HepG2 (cell line): ENCODE measurements around the gene GDAP2. TPM values are rescaled to one million over a fixed set of nuclear protein-coding genes. Genes with fewer than 3 reads are reported as not detected.

Experiments used
- ATAC-seq: fragments of 200-7000 bp; cut with Tn5 transposase; 3 replicates; pipeline ENCODE4 v1.9.1; 2020; ENCODE audit warnings: mild to moderate bottlenecking, moderate library complexity
- BruUV-seq: library from RNA; stranded (reverse); fragments of 400-500 nt; replicated peaks from 2 replicates; lab custom pipeline; 2021; lab: Mats Ljungman, UMichigan
- CTCF ChIA-PET: fragments of 300-600 bp; formaldehyde crosslinking; extraction: SDS; loops from one replicate; lab custom pipeline; 2021; ENCODE audit warnings: low total read pairs, inconsistent platforms, low intra/inter-chr PET ratio; lab: Yijun Ruan, JAX
- POLR2A ChIA-PET: fragments of 350-600 bp; sonication (Branson Sonifier 250); formaldehyde crosslinking; loops from one replicate; lab custom pipeline; 2020; ENCODE audit warnings: antibody characterized with exemption, inconsistent platforms; lab: Yijun Ruan, JAX
- DNase-seq: peaks from one replicate; pipeline ENCODE4 v3.0.0-alpha.2; 2015; ENCODE audit warnings: low spot score
- FAIRE-seq: peaks from 3 replicates; lab custom pipeline; 2011; peaks lifted over from hg19 to GRCh38; lab: Jason Lieb, UNC
- H2AFZ ChIP-seq: one replicate; pipeline ENCODE4 v1.6.1; 2011; ENCODE audit warnings: low read length, inconsistent platforms
- H3K27ac ChIP-seq: fragments of 300-600 bp; 3 replicates; pipeline ENCODE4 v1.8.0; 2011; ENCODE audit warnings: mixed run types, mild to moderate bottlenecking, mixed read lengths, low read length, inconsistent platforms; ENCODE audit not compliant: insufficient read depth; ENCODE audit errors: extremely low read length
- H3K27me3 ChIP-seq, 2 experiments: fragments of 200-600 bp in 1 of 2; 2 replicates in 1 of 2; 3 replicates in 1 of 2; pipeline versions ENCODE4 v1.6.0 to v1.8.0; 2011; ENCODE audit warnings: low read length in 2 of 2, mild to moderate bottlenecking in 2 of 2, moderate library complexity in 2 of 2, inconsistent platforms in 1 of 2; ENCODE audit not compliant: insufficient read depth in 2 of 2, control insufficient read depth in 1 of 2
- H3K36me3 ChIP-seq, 2 experiments: fragments of 200-600 bp in 1 of 2; replicated peaks in 1 of 2; 2 replicates in 1 of 2; 3 replicates in 1 of 2; pipeline versions ENCODE4 v1.5.1 to v1.8.0; 2011; ENCODE audit warnings: low read length in 2 of 2, inconsistent platforms in 1 of 2; ENCODE audit not compliant: insufficient read depth in 2 of 2, control insufficient read depth in 1 of 2
- H3K4me1 ChIP-seq: 2 replicates; pipeline ENCODE4 v1.5.1; 2012; ENCODE audit warnings: low read length, inconsistent platforms; ENCODE audit not compliant: insufficient read depth
- H3K4me2 ChIP-seq: 2 replicates; pipeline ENCODE4 v1.6.0; 2011; ENCODE audit warnings: low read depth, low read length, inconsistent platforms
- H3K4me3 ChIP-seq, 3 experiments: fragments of 200-600 bp in 1 of 3; sonication (generic), shearing (Covaris generic) in 1 of 3; replicated peaks in 1 of 3; 2 replicates each; pipeline ENCODE4 v1.5.1; 2011 to 2016; ENCODE audit warnings: low read length in 3 of 3, inconsistent platforms in 2 of 3, low read depth in 2 of 3, mild to moderate bottlenecking in 2 of 3, control low read depth in 1 of 3, mixed read lengths in 1 of 3; ENCODE audit not compliant: insufficient read depth in 1 of 3
- H3K79me2 ChIP-seq: one replicate; pipeline ENCODE4 v1.6.1; 2011; ENCODE audit warnings: low read length, inconsistent platforms; ENCODE audit not compliant: insufficient read depth
- H3K9ac ChIP-seq: 2 replicates; pipeline ENCODE4 v1.6.0; 2011; ENCODE audit warnings: mild to moderate bottlenecking, low read depth, low read length, inconsistent platforms; ENCODE audit not compliant: insufficient read depth
- H3K9me3 ChIP-seq: 2 replicates; pipeline ENCODE4 v1.5.1; 2012; ENCODE audit warnings: mild to moderate bottlenecking, low read length
- H4K20me1 ChIP-seq: 2 replicates; pipeline ENCODE4 v1.6.0; 2011; ENCODE audit warnings: inconsistent platforms, mild to moderate bottlenecking, low read length, moderate library complexity; ENCODE audit not compliant: insufficient read depth
- FOSL1 ChIP-seq: sonication (generic); formaldehyde crosslinking; IDR thresholded peaks from 2 replicates; pipeline ENCODE4 v1.9.0; 2021; ENCODE audit warnings: missing genetic modification reagents, borderline replicate concordance
- HDAC1 ChIP-seq: sonication (generic); formaldehyde crosslinking; IDR thresholded peaks from 2 replicates; pipeline ENCODE4 v1.5.1; 2020; ENCODE audit warnings: mild to moderate bottlenecking, missing genetic modification reagents
- KLF13 ChIP-seq: sonication (generic); formaldehyde crosslinking; IDR thresholded peaks from 2 replicates; pipeline ENCODE4 v1.4.0; 2020; ENCODE audit warnings: mild to moderate bottlenecking, missing genetic modification reagents
- PLRG1 ChIP-seq: fragments of 450-650 bp; conservative IDR thresholded peaks from 2 replicates; pipeline ENCODE4 v1.6.1; 2016
- ZNF274 ChIP-seq: sonication (generic); formaldehyde crosslinking; IDR thresholded peaks from 2 replicates; pipeline ENCODE4 v1.5.1; 2020; ENCODE audit warnings: mild to moderate bottlenecking, missing genetic modification reagents
- ZNF367 ChIP-seq: sonication (generic); formaldehyde crosslinking; IDR thresholded peaks from 2 replicates; pipeline ENCODE4 v1.4.0; 2020; ENCODE audit warnings: missing genetic modification reagents, borderline replicate concordance
- ZNF737 ChIP-seq: sonication (generic); formaldehyde crosslinking; IDR thresholded peaks from 2 replicates; pipeline ENCODE4 v1.5.0; 2020; ENCODE audit warnings: missing genetic modification reagents, mild to moderate bottlenecking, borderline replicate concordance
- WGBS: methylation state at CpG from one replicate; pipeline ENCODE4 v1.1.6; 2017; ENCODE audit warnings: low lambda C conversion rate; 5-methylcytosine and 5-hydroxymethylcytosine counted together
- in situ Hi-C: cut with HindIII; loops from 2 replicates; pipeline ENCODE4 v1.10.0; 2017; ENCODE audit warnings: low pct_unique_long_range_greater_than_20kb; ENCODE audit not compliant: extremely low pct_ligation_motif_present
- intact Hi-C: fragments of 100-400 bp; cut with micrococcal nuclease; formaldehyde crosslinking; loops from one replicate; pipeline ENCODE4 v1.10.0; 2022; ENCODE audit not compliant: unreplicated experiment
- polyA plus RNA-seq, 8 experiments: library from polyadenylated mRNA; depleted of rRNA in 3 of 8; stranded (reverse) in 7 of 8; unstranded in 1 of 8; fragments of >200 nt; fragmentation: Illumina TruSeq in 4 of 8; extraction: Trizol in 4 of 8; gene quantifications; 2 replicates each; pipeline versions ENCODE4 v1.2.1 to v1.2.3, GENCODE V29; 2011 to 2016; ENCODE audit warnings: low read depth in 4 of 8, missing spikeins in 1 of 8, mixed read lengths in 1 of 8; ENCODE audit not compliant: insufficient read depth in 1 of 8
- total RNA-seq, 5 experiments: library from RNA; depleted of rRNA; stranded (reverse); fragments of >200 nt; fragmentation: Illumina TruSeq; extraction: Trizol; gene quantifications; 2 replicates each; pipeline ENCODE4 v1.2.3, GENCODE V29; 2016; ENCODE audit warnings: low read depth in 1 of 5
- TF ChIP-seq, protein P1 (sequence below): sonication (generic); formaldehyde crosslinking; IDR thresholded peaks from 2 replicates; pipeline ENCODE4 v1.5.0; 2020; ENCODE audit warnings: missing genetic modification reagents
- TF ChIP-seq, protein P2 (sequence below): sonication (generic); formaldehyde crosslinking; IDR thresholded peaks from 2 replicates; pipeline ENCODE4 v1.4.0; 2020; ENCODE audit warnings: mild to moderate bottlenecking, missing genetic modification reagents

The GDAP2 gene
- total and polyA plus RNA-seq, 2 of the 13 experiments (the other 11 are each of a cell fraction or from before 2014, with no cell fraction given) = 11.4 to 23.2 TPM

DNA sequence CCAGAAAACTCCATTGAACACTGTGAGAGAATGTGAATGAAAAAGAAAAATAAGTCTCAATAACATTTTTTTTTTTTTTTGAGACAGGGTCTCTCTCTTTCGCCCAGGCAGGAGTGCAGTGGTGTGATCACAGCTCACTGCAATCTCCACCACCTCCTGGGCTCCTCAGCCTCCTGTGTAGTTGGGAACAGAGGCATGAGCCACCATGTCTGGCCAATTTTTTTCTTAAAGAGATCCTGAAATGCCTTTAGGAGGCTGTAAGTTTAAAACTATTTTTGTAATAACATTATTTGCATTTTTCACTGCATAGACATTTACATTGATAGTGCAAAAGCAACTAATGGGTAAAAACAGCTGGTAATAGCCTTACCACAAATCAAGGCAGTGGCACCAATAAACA, 35.3 kb downstream of the GDAP2 start:
- DNase-seq (no peak), ATAC-seq (no peak), FAIRE-seq (no peak)
- peaks cover 5 to 26% of the 10 kb centered on the region in 2 experiments for H3K36me3 ChIP-seq
- no peaks in the 10 kb centered on the region for H3K79me2 ChIP-seq
- no peak overlapping the region for H2AFZ ChIP-seq
- BruUV-seq = no TSS peak
- POLR2A ChIA-PET = no interaction called here
- no peak overlapping the region for H3K27ac ChIP-seq
- CTCF ChIA-PET = interaction anchor here (4.1 kb wide), 1 partner anchor 79 kb away, joined by 38 read pairs; no protein-coding TSS in a partner anchor
- in situ Hi-C loops = no loop called here
- H3K4me1 ChIP-seq = no peaks in the 10 kb centered on the region
- TF ChIP-seq ZNF367 (CRISPR knock-in tag) = no peak
- no peak for TF ChIP-seq ZNF274 (CRISPR knock-in tag)
- TF ChIP-seq, protein P1, sequence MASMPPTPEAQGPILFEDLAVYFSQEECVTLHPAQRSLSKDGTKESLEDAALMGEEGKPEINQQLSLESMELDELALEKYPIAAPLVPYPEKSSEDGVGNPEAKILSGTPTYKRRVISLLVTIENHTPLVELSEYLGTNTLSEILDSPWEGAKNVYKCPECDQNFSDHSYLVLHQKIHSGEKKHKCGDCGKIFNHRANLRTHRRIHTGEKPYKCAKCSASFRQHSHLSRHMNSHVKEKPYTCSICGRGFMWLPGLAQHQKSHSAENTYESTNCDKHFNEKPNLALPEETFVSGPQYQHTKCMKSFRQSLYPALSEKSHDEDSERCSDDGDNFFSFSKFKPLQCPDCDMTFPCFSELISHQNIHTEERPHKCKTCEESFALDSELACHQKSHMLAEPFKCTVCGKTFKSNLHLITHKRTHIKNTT (CRISPR knock-in tag) = no peak
- no peak for TF ChIP-seq KLF13 (CRISPR knock-in tag)
- TF ChIP-seq ZNF737 (CRISPR knock-in tag) = no peak
- no peak for TF ChIP-seq HDAC1 (CRISPR knock-in tag)
- TF ChIP-seq FOSL1 (CRISPR knock-in tag) = no peak
- no peak for TF ChIP-seq PLRG1
- TF ChIP-seq, protein P2, sequence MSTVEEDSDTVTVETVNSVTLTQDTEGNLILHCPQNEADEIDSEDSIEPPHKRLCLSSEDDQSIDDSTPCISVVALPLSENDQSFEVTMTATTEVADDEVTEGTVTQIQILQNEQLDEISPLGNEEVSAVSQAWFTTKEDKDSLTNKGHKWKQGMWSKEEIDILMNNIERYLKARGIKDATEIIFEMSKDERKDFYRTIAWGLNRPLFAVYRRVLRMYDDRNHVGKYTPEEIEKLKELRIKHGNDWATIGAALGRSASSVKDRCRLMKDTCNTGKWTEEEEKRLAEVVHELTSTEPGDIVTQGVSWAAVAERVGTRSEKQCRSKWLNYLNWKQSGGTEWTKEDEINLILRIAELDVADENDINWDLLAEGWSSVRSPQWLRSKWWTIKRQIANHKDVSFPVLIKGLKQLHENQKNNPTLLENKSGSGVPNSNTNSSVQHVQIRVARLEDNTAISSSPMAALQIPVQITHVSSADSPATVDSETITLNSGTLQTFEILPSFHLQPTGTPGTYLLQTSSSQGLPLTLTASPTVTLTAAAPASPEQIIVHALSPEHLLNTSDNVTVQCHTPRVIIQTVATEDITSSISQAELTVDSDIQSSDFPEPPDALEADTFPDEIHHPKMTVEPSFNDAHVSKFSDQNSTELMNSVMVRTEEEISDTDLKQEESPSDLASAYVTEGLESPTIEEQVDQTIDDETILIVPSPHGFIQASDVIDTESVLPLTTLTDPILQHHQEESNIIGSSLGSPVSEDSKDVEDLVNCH (CRISPR knock-in tag) = no peak
- intact Hi-C loops = loop anchor here (2.0 kb wide), 1 partner anchor 135 kb away; no protein-coding TSS in a partner anchor
- no peaks in the 10 kb centered on the region for H3K9me3 ChIP-seq
- no peaks in the 10 kb centered on the region for H3K27me3 ChIP-seq
- 80% methylated on average over 1 of the region's 1 CpG for WGBS
- H3K4me2 ChIP-seq = no peak overlapping the region
- no peak overlapping the region for H3K4me3 ChIP-seq
- no peaks in the 10 kb centered on the region for H4K20me1 ChIP-seq
- no peak overlapping the region for H3K9ac ChIP-seq
